H9 (cell line): Measurements from ENCODE around the gene NDUFAB1. TPM values are rescaled to one million over a fixed set of nuclear protein-coding genes. Genes with fewer than 3 reads are reported as not detected.

Source experiments
- DNase-seq: peaks from one replicate; pipeline ENCODE4 v3.0.0-alpha.2; 2017
- H2AFZ ChIP-seq: one replicate; pipeline ENCODE4 v1.6.1; 2013; ENCODE audit warnings: mild to moderate bottlenecking, low read length, control low read depth, moderate library complexity
- H2AK5ac ChIP-seq: 2 replicates; pipeline ENCODE4 v1.6.1; 2013; ENCODE audit warnings: low read length, control low read depth, mixed read lengths; ENCODE audit not compliant: insufficient read length
- H2BK120ac ChIP-seq: one replicate; pipeline ENCODE4 v1.6.1; 2013; ENCODE audit warnings: low read depth, mild to moderate bottlenecking, low read length, control low read depth, inconsistent platforms; ENCODE audit not compliant: poor library complexity, severe bottlenecking
- H2BK12ac ChIP-seq: 2 replicates; pipeline ENCODE4 v1.6.1; 2013; ENCODE audit warnings: low read length, control low read depth, mixed read lengths, low read depth; ENCODE audit not compliant: insufficient read length
- H2BK15ac ChIP-seq: 2 replicates; pipeline ENCODE4 v1.6.1; 2013; ENCODE audit warnings: low read depth, low read length, control low read depth
- H2BK20ac ChIP-seq: one replicate; pipeline ENCODE4 v1.6.1; 2013; ENCODE audit warnings: low read depth, mild to moderate bottlenecking, low read length, control low read depth, inconsistent platforms; ENCODE audit not compliant: poor library complexity, severe bottlenecking
- H2BK5ac ChIP-seq: 2 replicates; pipeline ENCODE4 v1.6.1; 2013; ENCODE audit warnings: low read length, control low read depth, mixed read lengths; ENCODE audit not compliant: insufficient read length
- H3K14ac ChIP-seq: 2 replicates; pipeline ENCODE4 v1.6.1; 2013; ENCODE audit warnings: low read length, control low read depth; ENCODE audit not compliant: insufficient read depth
- H3K18ac ChIP-seq: 2 replicates; pipeline ENCODE4 v1.6.1; 2013; ENCODE audit warnings: low read depth, mild to moderate bottlenecking, mixed read lengths, low read length, control low read depth; ENCODE audit not compliant: insufficient read length
- H3K23ac ChIP-seq: 2 replicates; pipeline ENCODE4 v1.6.1; 2013; ENCODE audit warnings: low read length, control low read depth, mixed read lengths, low read depth; ENCODE audit not compliant: insufficient read length
- H3K23me2 ChIP-seq: 2 replicates; pipeline ENCODE4 v1.6.1; 2013; ENCODE audit warnings: low read depth, mild to moderate bottlenecking, mixed read lengths, low read length, control low read depth; ENCODE audit not compliant: insufficient read length, poor library complexity, severe bottlenecking
- H3K27ac ChIP-seq: 2 replicates; pipeline ENCODE4 v1.5.1; 2013; ENCODE audit warnings: low read length, control low read depth, mixed read lengths, low read depth; ENCODE audit not compliant: insufficient read length
- H3K27me3 ChIP-seq: 2 replicates; pipeline ENCODE4 v1.6.1; 2013; ENCODE audit warnings: low read length, control low read depth, inconsistent platforms; ENCODE audit not compliant: insufficient read depth
- H3K4ac ChIP-seq: 2 replicates; pipeline ENCODE4 v1.6.1; 2013; ENCODE audit warnings: low read depth, mild to moderate bottlenecking, control low read depth, inconsistent platforms, low read length, moderate library complexity
- H3K4me1 ChIP-seq: 2 replicates; pipeline ENCODE4 v1.6.1; 2013; ENCODE audit warnings: low read length, control low read depth, inconsistent platforms; ENCODE audit not compliant: insufficient read depth
- H3K4me2 ChIP-seq: 2 replicates; pipeline ENCODE4 v1.6.1; 2013; ENCODE audit warnings: low read length, control low read depth, mixed read lengths; ENCODE audit not compliant: insufficient read length, insufficient read depth
- H3K56ac ChIP-seq: 2 replicates; pipeline ENCODE4 v1.6.1; 2013; ENCODE audit warnings: low read depth, mild to moderate bottlenecking, mixed read lengths, low read length, control low read depth; ENCODE audit not compliant: insufficient read length
- H3K79me1 ChIP-seq: 2 replicates; pipeline ENCODE4 v1.6.1; 2013; ENCODE audit warnings: low read depth, mild to moderate bottlenecking, moderate library complexity, low read length, control low read depth, inconsistent platforms; ENCODE audit not compliant: insufficient read depth, poor library complexity, severe bottlenecking
- H3K79me2 ChIP-seq: 2 replicates; pipeline ENCODE4 v1.6.1; 2013; ENCODE audit warnings: low read length, control low read depth, inconsistent platforms; ENCODE audit not compliant: insufficient read depth
- H3K9ac ChIP-seq: 2 replicates; pipeline ENCODE4 v1.6.1; 2013; ENCODE audit warnings: low read length, control low read depth, mixed read lengths; ENCODE audit not compliant: insufficient read length; ENCODE audit errors: extremely low read depth
- H3K9me3 ChIP-seq: one replicate; pipeline ENCODE4 v1.6.1; 2013; ENCODE audit warnings: low read depth, low read length, inconsistent platforms; ENCODE audit not compliant: control insufficient read depth
- H3T11ph ChIP-seq: one replicate; pipeline ENCODE4 v1.6.1; 2013; ENCODE audit warnings: mild to moderate bottlenecking, low read length, control low read depth, inconsistent platforms
- H4K20me1 ChIP-seq: one replicate; pipeline ENCODE4 v1.6.1; 2013; ENCODE audit not compliant: control insufficient read depth, insufficient read length, insufficient read depth
- H4K5ac ChIP-seq: 2 replicates; pipeline ENCODE4 v1.6.1; 2013; ENCODE audit warnings: low read depth, mild to moderate bottlenecking, mixed read lengths, low read length, control low read depth; ENCODE audit not compliant: insufficient read length
- H4K8ac ChIP-seq: replicated peaks from 2 replicates; pipeline ENCODE4 v1.6.1; 2013; ENCODE audit warnings: low read length, control low read depth, mixed read lengths, low read depth; ENCODE audit not compliant: insufficient read length
- H4K91ac ChIP-seq: 2 replicates; pipeline ENCODE4 v1.6.1; 2013; ENCODE audit warnings: low read depth, mild to moderate bottlenecking, moderate library complexity, mixed read lengths, low read length, control low read depth; ENCODE audit not compliant: insufficient read length
- H3K27ac Mint-ChIP-seq, 3 experiments: 2 replicates in 2 of 3; 3 replicates in 1 of 3; pipeline ENCODE4 v1.8.0; 2020 to 2021; ENCODE audit warnings: mixed read lengths in 3 of 3, mild to moderate bottlenecking in 1 of 3, moderate library complexity in 1 of 3
- H3K27me3 Mint-ChIP-seq: 2 replicates; pipeline ENCODE4 v1.8.0; 2021; ENCODE audit warnings: low read depth, mild to moderate bottlenecking, moderate library complexity, mixed read lengths
- H3K36me3 Mint-ChIP-seq, 3 experiments: 2 replicates in 2 of 3; 3 replicates in 1 of 3; pipeline ENCODE4 v1.8.0; 2020 to 2021; ENCODE audit warnings: low read depth in 3 of 3, mixed read lengths in 3 of 3; ENCODE audit not compliant: insufficient read depth in 1 of 3
- H3K4me1 Mint-ChIP-seq, 2 experiments: 2 replicates each; pipeline ENCODE4 v1.8.0; 2020; ENCODE audit warnings: mixed read lengths in 2 of 2
- H3K4me3 Mint-ChIP-seq, 2 experiments: 2 replicates in 1 of 2; 3 replicates in 1 of 2; pipeline ENCODE4 v1.8.0; 2020 to 2021; ENCODE audit warnings: mild to moderate bottlenecking in 2 of 2, mixed read lengths in 2 of 2, moderate library complexity in 1 of 2
- H3K9me3 Mint-ChIP-seq, 2 experiments: 2 replicates in 1 of 2; 3 replicates in 1 of 2; pipeline ENCODE4 v1.8.0; 2020; ENCODE audit warnings: mild to moderate bottlenecking in 2 of 2, mixed read lengths in 2 of 2, moderate library complexity in 1 of 2
- WGBS: extraction: QIAGEN DNeasy Blood & Tissue Kit; methylation state at CpG from one replicate; pipeline ENCODE4 v1.1.7; 2013; ENCODE audit warnings: missing lambda C conversion rate, low lambda C conversion rate, mixed read lengths; ENCODE audit not compliant: insufficient read length; ENCODE audit errors: extremely low coverage; 5-methylcytosine and 5-hydroxymethylcytosine counted together
- total RNA-seq: library from RNA; stranded (reverse); gene quantifications from 2 replicates; pipeline ENCODE4 v1.2.1, GENCODE V29; 2021
- TF ChIP-seq, protein P1 (sequence below): fragments of 200-600 bp; sonication (generic); conservative IDR thresholded peaks from 3 replicates; pipeline ENCODE4 v1.8.0; 2021; ENCODE audit warnings: antibody characterized with exemption, mild to moderate bottlenecking

The NDUFAB1 gene
- total RNA-seq, 1 experiment from 2014 or later, result 192 TPM

DNA sequence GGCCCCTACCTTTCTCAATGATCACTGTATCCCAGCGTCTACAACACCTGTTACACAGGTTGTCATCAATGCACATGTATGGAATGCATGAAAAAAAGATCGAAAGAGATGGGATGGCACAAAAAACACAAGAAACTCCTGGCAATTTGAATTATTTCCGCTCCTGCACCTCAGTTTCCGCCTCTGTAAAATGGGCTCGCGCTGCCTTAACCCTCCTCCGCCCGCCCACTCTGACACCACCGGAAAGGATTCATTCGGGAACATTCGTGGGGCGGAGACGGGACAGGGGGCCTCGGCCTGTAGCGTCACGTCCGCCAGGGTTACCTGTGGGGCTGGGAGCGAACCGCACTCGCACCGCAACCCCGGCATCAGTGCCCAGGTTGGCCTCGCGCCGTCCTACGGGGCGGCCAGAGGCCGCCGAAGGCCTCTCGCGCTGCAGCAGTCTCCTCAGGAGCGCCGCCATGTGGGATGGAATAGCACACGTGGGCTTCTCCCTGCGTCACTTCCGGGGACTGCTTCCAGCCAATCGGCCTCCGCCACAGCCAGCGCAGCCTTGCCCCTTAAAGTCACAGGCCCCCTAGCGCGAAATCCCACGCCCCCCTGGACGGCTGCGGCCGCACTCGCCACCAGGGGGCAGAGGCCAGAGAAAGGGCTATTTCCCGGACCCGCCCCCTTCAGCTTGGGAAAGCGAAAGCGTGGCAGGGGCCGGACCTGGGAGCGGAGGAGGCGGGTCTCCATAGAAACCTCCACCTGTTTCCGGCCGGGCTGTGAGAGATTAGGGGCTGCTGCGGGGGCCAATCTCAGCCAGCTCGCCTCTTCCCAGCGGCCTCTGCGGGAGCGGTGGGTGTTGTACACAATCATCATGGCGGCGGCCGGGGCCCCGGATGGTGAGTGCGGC, 39.0 kb downstream of the NDUFAB1 start, which contains the start of the genes EARS2 and UBFD1:
TSS of gene EARS2 (minus strand) at position 470 of the 898 bp plus-strand sequence. CDS start at position 463, 7 bp downstream.
TSS of gene UBFD1 (plus strand) at position 847 of the 898 bp plus-strand sequence. CDS start at position 863, 16 bp downstream.
- Histone ChIP-seq H4K5ac (peak within 1 kb of the TSS; percentile 75), H2BK20ac (no peak within 1 kb of the TSS), H2AFZ (no peak within 1 kb of the TSS), H4K8ac (no peak within 1 kb of the TSS), H3K79me2 (peaks cover 10% of the 10 kb centered on the region; the same call in 1 of the 2 replicates), H2BK12ac (no peak within 1 kb of the TSS), H3K23me2 (peaks cover 6% of the 10 kb centered on the region), H3K18ac (peak within 1 kb of the TSS; percentile 95), H3K14ac (peak within 1 kb of the TSS; percentile 95), H3K9me3 (no peaks in the 10 kb centered on the region), H3K4me2 (peak within 1 kb of the TSS; percentile 100), H2BK5ac (no peak within 1 kb of the TSS), H3K23ac (no peak within 1 kb of the TSS), H2AK5ac (no peak within 1 kb of the TSS), H3K56ac (no peak within 1 kb of the TSS), H3K27me3 (no peaks in the 10 kb centered on the region), H3K4ac (no peak within 1 kb of the TSS; the same call in 1 of the 2 replicates), H3K79me1 (no peaks in the 10 kb centered on the region), H3K4me1 (no peaks in the 10 kb centered on the region; the same call in 1 of the 2 replicates), H2BK120ac (no peak within 1 kb of the TSS), H2BK15ac (no peak within 1 kb of the TSS), H3K9ac (peak within 1 kb of the TSS; percentile 96), H3K27ac (no peak within 1 kb of the TSS), H4K91ac (no peak within 1 kb of the TSS), H4K20me1 (no peaks in the 10 kb centered on the region), H3T11ph (no peak within 1 kb of the TSS)
- Mint-ChIP-seq H3K4me3 (peak within 1 kb of the TSS; percentile 87 to 92), H3K4me1 (peaks cover 8 to 9% of the 10 kb centered on the region in 2 experiments; a peak in 3 of 4 replicates), H3K27me3 (no peaks in the 10 kb centered on the region), H3K27ac (peak within 1 kb of the TSS; percentile 84 to 98 (median 95)), H3K9me3 (no peaks in the 10 kb centered on the region), H3K36me3 (peaks cover 18 to 55% (median 34%) of the 10 kb centered on the region in 3 experiments)
- no CpG with 5 or more reads among the region's 65 CpGs for WGBS
- TF ChIP-seq, protein P1, sequence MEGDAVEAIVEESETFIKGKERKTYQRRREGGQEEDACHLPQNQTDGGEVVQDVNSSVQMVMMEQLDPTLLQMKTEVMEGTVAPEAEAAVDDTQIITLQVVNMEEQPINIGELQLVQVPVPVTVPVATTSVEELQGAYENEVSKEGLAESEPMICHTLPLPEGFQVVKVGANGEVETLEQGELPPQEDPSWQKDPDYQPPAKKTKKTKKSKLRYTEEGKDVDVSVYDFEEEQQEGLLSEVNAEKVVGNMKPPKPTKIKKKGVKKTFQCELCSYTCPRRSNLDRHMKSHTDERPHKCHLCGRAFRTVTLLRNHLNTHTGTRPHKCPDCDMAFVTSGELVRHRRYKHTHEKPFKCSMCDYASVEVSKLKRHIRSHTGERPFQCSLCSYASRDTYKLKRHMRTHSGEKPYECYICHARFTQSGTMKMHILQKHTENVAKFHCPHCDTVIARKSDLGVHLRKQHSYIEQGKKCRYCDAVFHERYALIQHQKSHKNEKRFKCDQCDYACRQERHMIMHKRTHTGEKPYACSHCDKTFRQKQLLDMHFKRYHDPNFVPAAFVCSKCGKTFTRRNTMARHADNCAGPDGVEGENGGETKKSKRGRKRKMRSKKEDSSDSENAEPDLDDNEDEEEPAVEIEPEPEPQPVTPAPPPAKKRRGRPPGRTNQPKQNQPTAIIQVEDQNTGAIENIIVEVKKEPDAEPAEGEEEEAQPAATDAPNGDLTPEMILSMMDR, result peak; percentile 88
- peak; percentile 99 for DNase-seq
